ENCODE data around the gene FRMD4A.

FRMD4A gene

GRCh38 chr10:13614530-13615332 lies 716.0 kb downstream of the FRMD4A start:
- no peak for ATAC-seq
- Mint-ChIP-seq H3K9me3 (no peaks in the 10 kb centered on the region), H3K27ac (peak overlapping the region in 1 of 2 donors; percentile 10), H3K4me3 (no peak overlapping the region), H3K4me1 (no peaks in the 10 kb centered on the region), H3K27me3 (no peaks in the 10 kb centered on the region)
- no peak for DNase-seq

GRCh38 chr10:13613519-13613918 lies 717.2 kb downstream of the FRMD4A start:
- Mint-ChIP-seq H3K9me3 (no peaks in the 10 kb centered on the region), H3K4me1 (no peaks in the 10 kb centered on the region), H3K4me3 (no peak overlapping the region), H3K27me3 (no peaks in the 10 kb centered on the region), H3K27ac (no peak overlapping the region)
- no peak for DNase-seq
- ATAC-seq, result no peak

DNA sequence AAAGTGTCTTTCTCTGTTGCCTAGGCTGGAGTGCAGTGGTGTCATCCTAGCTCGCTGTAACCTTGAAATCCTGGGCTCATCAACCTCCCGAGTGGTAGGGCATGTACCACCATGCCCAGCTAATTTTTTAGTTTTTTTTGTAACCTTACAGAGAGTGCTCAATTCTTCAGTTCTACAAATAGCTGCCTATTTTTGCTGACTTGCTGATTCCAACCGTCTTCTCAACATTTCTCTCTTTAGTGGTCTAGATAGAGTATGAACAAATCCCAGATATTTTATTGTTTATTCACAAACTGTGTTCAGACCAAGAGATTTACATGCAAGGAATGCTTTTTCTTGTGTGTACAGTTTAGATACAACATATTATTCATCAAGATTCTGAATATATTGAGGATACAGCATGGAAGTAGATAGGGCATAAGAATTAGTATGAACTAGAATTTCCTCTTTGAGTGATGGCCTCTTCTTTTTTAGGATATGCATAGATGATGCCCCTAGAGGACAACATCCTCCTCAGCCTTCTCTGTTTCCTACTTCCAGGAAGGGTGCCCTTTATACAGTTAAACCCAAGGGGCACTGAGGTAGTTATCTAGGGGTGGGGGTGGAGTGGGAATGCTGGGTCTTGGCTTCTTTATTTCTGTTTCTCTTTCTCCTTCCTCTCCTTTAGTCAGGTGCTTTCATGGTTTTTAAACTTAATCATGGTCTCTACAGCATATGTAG lies 717.9 kb downstream of the FRMD4A start:
- no peak for ATAC-seq

GRCh38 chr10:13608246-13608853 lies 722.4 kb downstream of the FRMD4A start:
- ATAC-seq, result no peak
- Mint-ChIP-seq H3K27ac (no peak overlapping the region), H3K27me3 (no peaks in the 10 kb centered on the region)

More for the DNA sequence above, 717.9 kb downstream of the FRMD4A start:
- Mint-ChIP-seq H3K4me1 (no peaks in the 10 kb centered on the region), H3K9me3 (no peaks in the 10 kb centered on the region), H3K27ac (peak overlapping the region in 1 of 2 donors; percentile 48), H3K27me3 (no peaks in the 10 kb centered on the region), H3K4me3 (no peak overlapping the region)
- DNase-seq, result no peak

GRCh38 chr10:13604357-13605040 lies 726.2 kb downstream of the FRMD4A start:
- no peak overlapping the region for H3K27ac Mint-ChIP-seq

More at GRCh38 chr10:13608246-13608853, 722.4 kb downstream of the FRMD4A start:
- Mint-ChIP-seq H3K4me1 (no peaks in the 10 kb centered on the region), H3K4me3 (no peak overlapping the region), H3K9me3 (no peaks in the 10 kb centered on the region)
- no peak for DNase-seq

GRCh38 chr10:13597909-13598308 lies 732.8 kb downstream of the FRMD4A start:
- H3K27me3 Mint-ChIP-seq, result no peaks in the 10 kb centered on the region
- no peaks in the 10 kb centered on the region for H3K9me3 Mint-ChIP-seq
- H3K27ac Mint-ChIP-seq, result no peak overlapping the region
- DNase-seq (no peak), ATAC-seq (no peak)
- no peak overlapping the region for H3K4me3 Mint-ChIP-seq
- H3K4me1 Mint-ChIP-seq, result no peaks in the 10 kb centered on the region

More at GRCh38 chr10:13604357-13605040, 726.2 kb downstream of the FRMD4A start:
- no peaks in the 10 kb centered on the region for H3K27me3 Mint-ChIP-seq
- DNase-seq (no peak), ATAC-seq (no peak)
- no peaks in the 10 kb centered on the region for H3K4me1 Mint-ChIP-seq
- H3K9me3 Mint-ChIP-seq, result no peaks in the 10 kb centered on the region
- H3K4me3 Mint-ChIP-seq, result no peak overlapping the region

DNA sequence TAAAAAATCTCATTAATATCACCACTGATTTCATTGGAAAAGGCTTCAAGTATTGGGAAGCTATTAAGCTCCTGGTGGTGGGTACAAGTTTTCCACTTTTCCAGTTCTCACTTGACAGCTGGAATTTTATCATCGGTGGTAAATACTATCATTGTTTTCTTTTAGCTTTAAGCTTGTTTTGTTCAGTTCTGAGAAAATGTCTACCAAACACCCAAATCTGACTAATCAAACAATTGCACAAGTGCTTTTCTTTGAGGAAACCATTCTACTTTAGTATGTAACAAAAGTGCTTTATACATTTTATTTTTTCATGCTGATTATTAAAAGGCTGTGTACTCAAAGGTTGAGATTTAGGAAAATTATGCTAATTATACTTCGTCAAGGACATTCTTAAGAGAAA lies 736.1 kb downstream of the FRMD4A start:
- no peaks in the 10 kb centered on the region for H3K27me3 Mint-ChIP-seq
- H3K4me1 Mint-ChIP-seq, result peaks cover 4% of the 10 kb centered on the region

More for the DNA sequence above, 736.1 kb downstream of the FRMD4A start:
- no peak overlapping the region for H3K4me3 Mint-ChIP-seq
- no peak overlapping the region for H3K27ac Mint-ChIP-seq
- DNase-seq (no peak), ATAC-seq (no peak)
- H3K9me3 Mint-ChIP-seq, result no peaks in the 10 kb centered on the region

Measured in stimulated activated naive CD8-positive, alpha-beta T cell treated with anti-CD3 and anti-CD28 coated beads, Interleukin-15, amount 100 ng/mL, for 72 hours (primary cell).